HG02943 (cell line): Measurements from ENCODE around the gene ZP4.
"Not testable (repeated sequence)": the region's sequence is repeated elsewhere in the genome, so short reads cannot be mapped to it uniquely, and the experiment has no call there.

Experiments used
- ATAC-seq: cut with Tn5 transposase; IDR thresholded peaks from one replicate; pipeline ENCODE4 v1.9.1; 2021; ENCODE audit warnings: mild to moderate bottlenecking, low read depth, moderate library complexity; ENCODE audit not compliant: unreplicated experiment

The ZP4 gene

DNA sequence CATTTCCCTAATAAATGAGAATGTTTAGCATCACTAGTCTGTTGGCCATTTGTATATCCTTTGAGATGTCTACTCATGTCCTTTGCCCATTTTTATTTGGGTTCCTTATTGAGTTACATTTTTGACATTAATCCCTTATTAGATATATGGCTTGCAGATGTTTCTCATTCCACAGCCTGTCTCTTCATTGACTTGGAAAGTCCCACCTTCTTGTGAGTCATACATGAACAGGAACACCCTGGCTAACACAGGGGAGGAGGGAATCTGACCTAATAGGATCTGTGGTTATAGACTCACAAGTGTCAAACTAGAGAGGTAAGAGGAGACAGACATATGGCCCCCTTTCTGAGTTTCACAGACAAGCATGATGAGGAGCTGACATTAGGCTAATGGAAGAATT, 11.5 kb downstream of the ZP4 start:
- no peak for ATAC-seq

- ATAC-seq = no peak
Observed at GRCh38 chr1:237878406-237878805, 12.3 kb downstream of the ZP4 start.

- no peak for ATAC-seq
Observed at GRCh38 chr1:237877631-237878030, 13.1 kb downstream of the ZP4 start.

DNA sequence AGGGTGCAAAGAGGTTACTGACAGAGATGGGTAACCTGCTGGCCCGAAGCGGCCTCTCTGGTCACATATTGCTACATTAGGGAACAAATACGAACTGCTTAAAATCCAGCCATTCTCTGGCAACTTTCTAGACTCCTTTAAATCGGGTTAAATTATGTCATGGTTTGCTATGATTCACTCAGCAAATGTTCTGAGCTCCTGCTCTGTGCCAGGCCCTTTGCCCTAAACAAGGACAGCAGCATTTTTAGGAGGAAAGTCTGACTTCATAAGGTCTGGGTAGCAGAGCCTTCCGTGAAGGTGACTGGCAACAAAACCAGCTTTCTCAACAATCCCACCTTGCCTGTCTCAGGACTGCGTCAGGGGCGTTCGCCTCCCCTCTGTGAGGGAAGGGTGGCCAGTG, 15.4 kb downstream of the ZP4 start:
- ATAC-seq = no peak

- ATAC-seq = no peak
Observed at GRCh38 chr1:237873487-237874211, 17.1 kb downstream of the ZP4 start.

DNA sequence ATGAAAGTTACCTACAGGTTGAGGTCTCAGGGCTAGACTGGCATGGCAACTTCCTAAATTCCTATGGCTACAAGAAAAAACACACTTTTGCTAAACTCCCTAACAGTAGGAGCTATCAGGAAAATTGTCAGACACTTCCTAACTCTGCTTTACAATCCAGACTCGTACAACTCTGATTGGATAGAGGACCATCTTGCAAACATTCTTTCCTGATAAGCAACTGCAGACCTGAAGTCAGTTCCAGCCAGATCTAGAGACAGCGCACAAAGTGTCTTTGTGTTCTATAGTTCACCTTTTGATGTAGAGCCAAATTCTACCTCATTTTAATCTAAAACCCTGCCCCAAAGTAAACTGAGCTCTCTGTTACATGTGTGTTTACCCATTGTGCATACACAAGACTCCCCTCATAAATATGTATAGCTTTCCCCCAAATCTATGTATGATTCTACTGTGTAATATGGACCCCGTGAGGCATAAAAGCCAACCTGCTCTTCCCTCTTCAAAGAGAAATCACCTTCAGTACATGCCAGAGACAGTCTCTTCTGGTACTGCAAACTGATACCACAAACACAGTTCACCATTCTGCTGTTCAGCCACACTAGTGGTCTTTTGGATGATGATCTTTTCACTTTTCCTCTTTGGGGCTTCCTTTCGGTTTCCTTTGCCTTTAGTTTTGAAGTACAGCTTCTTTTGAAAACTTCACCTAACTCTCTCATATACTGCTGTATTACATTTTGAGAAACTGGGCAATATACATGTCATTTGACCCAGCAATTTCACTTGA, 21.7 kb downstream of the ZP4 start:
- ATAC-seq = no peak

GRCh38 chr1:237867380-237867888, 23.3 kb downstream of the ZP4 start:
- no peak for ATAC-seq

DNA sequence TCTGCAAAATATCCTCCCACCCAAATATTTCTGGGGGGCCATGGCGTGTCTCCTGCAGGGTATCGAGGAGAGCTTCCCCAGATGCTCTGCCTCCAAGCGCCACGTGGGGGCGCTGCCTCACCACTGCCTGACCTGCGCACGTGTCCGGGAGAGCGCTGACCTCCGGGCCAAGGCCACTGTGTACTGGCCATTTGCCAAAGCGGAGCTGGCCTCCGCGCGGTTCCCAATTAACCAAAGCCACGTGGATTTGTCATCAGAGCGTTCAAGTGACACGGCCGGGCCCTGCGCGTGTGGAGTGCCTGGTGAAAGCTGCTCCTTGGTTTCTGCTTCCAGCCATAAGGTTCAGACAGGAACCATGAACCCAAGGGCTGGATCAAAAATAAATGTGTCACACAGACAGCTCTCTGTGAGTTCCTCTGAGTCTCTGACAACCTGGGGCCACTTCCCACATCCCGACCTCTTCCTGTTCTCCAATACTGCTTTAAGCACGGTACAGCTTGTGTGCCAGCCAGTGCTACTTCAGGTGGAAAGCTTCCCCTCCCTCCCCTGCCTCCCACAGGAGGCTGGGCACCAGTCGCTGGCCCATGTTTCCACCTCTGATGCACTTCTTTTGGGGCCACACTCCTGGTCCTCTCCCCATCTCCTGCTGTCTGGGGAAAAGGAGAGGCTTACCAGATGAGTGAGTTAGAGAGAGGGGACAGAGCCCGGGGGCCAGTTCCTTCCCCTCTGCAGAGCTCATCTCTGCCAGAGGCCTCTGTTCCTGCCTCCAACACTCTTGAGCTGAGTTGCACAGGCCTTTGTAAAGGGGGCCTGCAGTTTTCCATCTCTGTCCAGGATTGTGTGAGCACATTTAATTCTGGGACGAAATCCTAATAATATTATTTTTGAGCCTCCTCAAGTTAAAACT, 26.1 kb downstream of the ZP4 start:
- ATAC-seq = no peak

GRCh38 chr1:237863234-237863633, 27.5 kb downstream of the ZP4 start:
- no peak for ATAC-seq

GRCh38 chr1:237861944-237862343, 28.8 kb downstream of the ZP4 start:
- no peak for ATAC-seq

DNA sequence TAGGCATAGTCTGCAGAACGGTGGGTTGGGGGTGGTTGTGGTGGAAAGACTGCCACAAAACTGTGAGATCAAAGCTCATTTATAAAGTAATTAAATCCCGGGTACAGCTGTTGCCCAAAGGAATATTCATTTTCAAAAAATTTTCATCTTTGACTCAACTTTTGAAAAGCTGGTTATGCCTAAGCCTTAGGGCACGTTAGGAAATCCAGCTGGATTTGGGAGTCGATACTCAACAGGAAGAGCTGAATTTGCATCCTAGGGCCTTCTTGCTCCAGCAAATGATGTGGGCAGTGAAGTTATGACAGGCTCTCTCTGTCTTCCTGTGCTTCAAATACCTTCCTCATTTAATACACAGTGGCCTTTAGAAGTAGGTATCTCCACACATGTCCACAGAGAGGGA, 31.7 kb downstream of the ZP4 start:
- ATAC-seq = no peak

DNA sequence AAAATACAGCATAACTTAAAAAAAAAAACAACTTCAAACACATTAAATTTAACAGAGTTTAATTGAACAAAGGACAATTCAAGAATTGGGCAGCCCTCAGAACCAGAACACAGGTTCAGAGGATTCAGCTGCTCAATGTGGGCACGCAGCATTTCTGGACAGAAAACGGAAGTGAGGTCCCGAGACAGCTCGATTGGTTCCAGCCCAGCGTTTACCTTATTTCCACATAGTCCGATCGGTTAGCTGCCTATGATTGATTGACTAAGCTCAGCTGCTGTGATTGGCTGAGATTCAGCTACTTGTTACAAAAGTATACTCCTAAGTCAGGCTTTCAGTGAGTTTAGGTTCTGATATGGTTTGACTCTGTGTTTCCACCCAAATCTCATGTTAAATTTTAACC, 33.3 kb downstream of the ZP4 start:
- ATAC-seq = no peak

- ATAC-seq = no peak
Observed at GRCh38 chr1:237852342-237852741, 38.4 kb downstream of the ZP4 start.

- ATAC-seq = no peak
Observed at GRCh38 chr1:237851210-237851845, 39.4 kb downstream of the ZP4 start.

- ATAC-seq = not testable (repeated sequence)
Observed at GRCh38 chr1:237843516-237843915, 47.2 kb downstream of the ZP4 start.

DNA sequence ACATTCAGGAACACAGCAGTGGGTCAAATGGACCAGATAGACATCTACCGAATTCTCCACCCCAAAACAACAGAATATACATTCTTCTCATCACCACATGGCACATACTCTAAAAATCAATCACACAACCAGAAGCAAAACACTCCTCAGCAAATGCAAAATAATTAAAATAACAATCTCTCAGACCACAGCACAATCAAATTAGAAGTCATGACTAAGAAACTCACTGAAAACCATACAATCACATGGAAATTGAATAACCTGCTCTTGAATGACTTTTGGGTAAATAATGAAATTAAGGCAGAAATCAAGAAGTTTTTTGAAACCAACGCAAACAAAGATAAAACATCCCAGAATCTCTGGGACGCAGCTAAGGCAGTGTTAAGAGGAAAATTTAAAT, 49.2 kb downstream of the ZP4 start:
- ATAC-seq = no peak

- no peak for ATAC-seq
Observed at GRCh38 chr1:237838904-237839534, 51.7 kb downstream of the ZP4 start.

DNA sequence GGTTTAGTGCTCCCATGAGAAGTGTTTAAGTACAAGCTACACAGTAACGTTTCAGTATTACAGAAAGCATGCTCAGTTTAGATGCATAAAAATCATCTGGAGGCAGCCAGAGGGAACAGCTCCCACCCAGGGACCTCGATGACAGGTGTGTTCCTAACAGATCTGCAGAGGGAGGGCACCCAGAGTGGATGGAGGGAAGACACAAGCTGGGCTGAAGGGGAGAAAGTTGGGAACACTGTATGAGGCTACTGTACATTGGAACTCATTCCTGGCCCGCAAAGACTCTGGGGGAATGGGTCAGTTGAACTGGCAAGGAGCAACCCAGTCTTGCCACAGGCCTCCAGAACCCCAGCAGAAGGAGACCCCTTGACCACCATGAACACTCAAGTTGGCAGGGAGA, 52.4 kb downstream of the ZP4 start:
- no peak for ATAC-seq

- ATAC-seq = no peak
Observed at GRCh38 chr1:237834461-237834860, 56.3 kb downstream of the ZP4 start.

DNA sequence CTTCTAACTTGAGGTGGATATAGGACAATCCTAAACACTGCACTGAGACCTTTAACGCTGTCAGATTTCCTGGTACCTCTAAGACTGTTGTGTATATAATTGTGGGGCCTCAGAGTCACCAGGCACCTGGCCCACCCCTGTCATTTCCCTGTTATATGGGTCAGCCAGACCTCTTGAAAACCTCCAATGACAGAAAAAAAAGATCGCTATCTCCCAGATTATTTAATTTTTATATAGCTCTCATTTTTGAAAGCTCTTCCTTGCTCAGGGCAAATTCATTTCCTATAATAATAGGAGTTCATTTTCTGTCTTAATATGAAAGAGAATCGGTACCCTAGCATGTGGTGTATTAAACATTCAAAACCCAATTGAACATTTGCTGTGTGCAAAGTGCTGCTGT, 56.7 kb downstream of the ZP4 start:
- no peak for ATAC-seq
